CD4-positive, alpha-beta memory T cell (primary cell): ENCODE measurements around the gene NSMF. TPM values are rescaled to one million over a fixed set of nuclear protein-coding genes. Genes with fewer than 3 reads are reported as not detected.

ENCODE experiments used
- CTCF ChIA-PET: fragments of 350-600 bp; sonication (Branson Sonifier 250); formaldehyde crosslinking; loops from one replicate; lab custom pipeline; 2021; ENCODE audit warnings: inconsistent platforms; ENCODE audit not compliant: partially characterized antibody; lab: Charles Lee
- POLR2A ChIA-PET: fragments of 350-600 bp; sonication (Branson Sonifier 250); formaldehyde crosslinking; loops from one replicate; lab custom pipeline; 2021; ENCODE audit not compliant: partially characterized antibody; lab: Charles Lee
- DNase-seq, 5 donors: peaks; one replicate each; pipeline versions ENCODE4 v3.0.0 to v3.0.0-alpha.2; 2020 to 2022; ENCODE audit warnings: mixed read lengths in 1 of 5
- H3K27ac ChIP-seq: one replicate; pipeline ENCODE4 v1.7.0; 2013; ENCODE audit warnings: low read depth, low read length
- H3K27me3 ChIP-seq: 2 replicates; pipeline ENCODE4 v1.7.0; 2013; ENCODE audit warnings: mild to moderate bottlenecking, low read length, moderate library complexity; ENCODE audit not compliant: insufficient read depth
- H3K36me3 ChIP-seq: 2 replicates; pipeline ENCODE4 v1.7.0; 2013; ENCODE audit warnings: mild to moderate bottlenecking, low read length, moderate library complexity; ENCODE audit not compliant: insufficient read depth
- H3K4me1 ChIP-seq: 2 replicates; pipeline ENCODE4 v1.7.0; 2013; ENCODE audit warnings: mild to moderate bottlenecking, low read length, moderate library complexity; ENCODE audit not compliant: insufficient read depth
- H3K4me3 ChIP-seq, 2 donors: one replicate each; pipeline ENCODE4 v1.7.0; 2013; ENCODE audit warnings: low read length in 2 of 2, mild to moderate bottlenecking in 1 of 2
- H3K9me3 ChIP-seq, 2 donors: one replicate each; pipeline ENCODE4 v1.7.0; 2013; ENCODE audit warnings: low read length in 2 of 2, control low read depth in 1 of 2; ENCODE audit not compliant: control insufficient read depth in 1 of 2
- H3K27ac Mint-ChIP-seq, 7 donors: one replicate each; pipeline ENCODE4 v1.8.0; 2020 to 2021; ENCODE audit warnings: mixed read lengths in 7 of 7, mild to moderate bottlenecking in 6 of 7, inconsistent platforms in 3 of 7, moderate library complexity in 3 of 7
- H3K27me3 Mint-ChIP-seq, 2 donors: one replicate each; pipeline ENCODE4 v1.8.0; 2020 to 2021; ENCODE audit warnings: mixed read lengths in 2 of 2
- H3K36me3 Mint-ChIP-seq, 2 donors: one replicate each; pipeline ENCODE4 v1.8.0; 2020 to 2021; ENCODE audit warnings: mixed read lengths in 2 of 2, inconsistent platforms in 1 of 2, mild to moderate bottlenecking in 1 of 2
- H3K4me1 Mint-ChIP-seq, 4 donors: one replicate each; pipeline ENCODE4 v1.8.0; 2020 to 2021; ENCODE audit warnings: mixed read lengths in 4 of 4, mild to moderate bottlenecking in 1 of 4
- H3K4me3 Mint-ChIP-seq, 8 donors: one replicate each; pipeline ENCODE4 v1.8.0; 2020 to 2021; ENCODE audit warnings: mixed read lengths in 8 of 8, mild to moderate bottlenecking in 7 of 8, moderate library complexity in 6 of 8, inconsistent platforms in 3 of 8
- H3K9me3 Mint-ChIP-seq, 8 donors: one replicate each; pipeline ENCODE4 v1.8.0; 2020 to 2021; ENCODE audit warnings: mixed read lengths in 8 of 8, mild to moderate bottlenecking in 5 of 8, inconsistent platforms in 3 of 8, moderate library complexity in 1 of 8
- intact Hi-C: fragments of 100-400 bp; cut with micrococcal nuclease; formaldehyde crosslinking; loops from one replicate; pipeline ENCODE4 v1.15.1; 2023
- polyA plus RNA-seq, 2 donors: library from polyadenylated mRNA; unstranded; fragments of 300-500 nt; fragmentation: Illumina TruSeq; gene quantifications; one replicate each; pipeline ENCODE4 v1.2.3, GENCODE V29; 2021
- total RNA-seq, 2 experiments: library from RNA; stranded (reverse); gene quantifications; one replicate each; pipeline ENCODE4 v1.2.3, GENCODE V29; 2021

NSMF gene
- total and polyA plus RNA-seq, 4 experiments from 2014 or later = 3.8 to 20.9 (median 14.4) TPM

GRCh38 chr9:137416563-137417151, 42.5 kb downstream of the NSMF start:
- Histone ChIP-seq H3K27me3 (no peaks in the 10 kb centered on the region), H3K36me3 (no peaks in the 10 kb centered on the region), H3K27ac (no peak overlapping the region), H3K4me1 (peaks cover 11% of the 10 kb centered on the region), H3K4me3 (no peak overlapping the region), H3K9me3 (no peaks in the 10 kb centered on the region)
- ChIA-PET POLR2A (no interaction called here), CTCF (no interaction called here)
- peak in 1 of 5 donors; percentile 9 for DNase-seq
- Mint-ChIP-seq H3K4me1 (peaks cover 2 to 11% (median 5%) of the 10 kb centered on the region in 4 donors), H3K4me3 (peak overlapping the region in 2 of 8 donors; percentile 15 to 23), H3K27me3 (no peaks in the 10 kb centered on the region), H3K27ac (no peak overlapping the region), H3K9me3 (no peaks in the 10 kb centered on the region), H3K36me3 (no peaks in the 10 kb centered on the region)
- intact Hi-C loops = no loop called here

GRCh38 chr9:137416006-137416562, 43.0 kb downstream of the NSMF start:
- intact Hi-C loops = no loop called here
- Histone ChIP-seq H3K36me3 (no peaks in the 10 kb centered on the region), H3K27ac (no peak overlapping the region), H3K4me3 (no peak overlapping the region), H3K9me3 (no peaks in the 10 kb centered on the region), H3K4me1 (peaks cover 9% of the 10 kb centered on the region), H3K27me3 (no peaks in the 10 kb centered on the region)
- no peak overlapping the region for H3K4me3 Mint-ChIP-seq
- no peaks in the 10 kb centered on the region for H3K27me3 Mint-ChIP-seq
- CTCF ChIA-PET = no interaction called here
- no peak for DNase-seq
- no peaks in the 10 kb centered on the region for H3K9me3 Mint-ChIP-seq
- no peak overlapping the region for H3K27ac Mint-ChIP-seq
- H3K4me1 Mint-ChIP-seq = peaks cover 2 to 11% (median 4%) of the 10 kb centered on the region in 4 donors
- POLR2A ChIA-PET = no interaction called here
- H3K36me3 Mint-ChIP-seq = no peaks in the 10 kb centered on the region

GRCh38 chr9:137415451-137415850, 43.7 kb downstream of the NSMF start:
- Mint-ChIP-seq H3K36me3 (no peaks in the 10 kb centered on the region), H3K27me3 (no peaks in the 10 kb centered on the region), H3K9me3 (no peaks in the 10 kb centered on the region), H3K4me3 (peak overlapping the region in 1 of 8 donors; percentile 6), H3K27ac (peak overlapping the region in 1 of 7 donors; percentile 57), H3K4me1 (peaks cover 2 to 11% (median 4%) of the 10 kb centered on the region in 4 donors)
- DNase-seq = no peak
- H3K9me3 ChIP-seq = no peaks in the 10 kb centered on the region
- no peaks in the 10 kb centered on the region for H3K27me3 ChIP-seq
- peaks cover 13% of the 10 kb centered on the region for H3K4me1 ChIP-seq
- ChIA-PET CTCF (no interaction called here), POLR2A (no interaction called here)
- no peak overlapping the region for H3K4me3 ChIP-seq
- no peak overlapping the region for H3K27ac ChIP-seq
- H3K36me3 ChIP-seq = no peaks in the 10 kb centered on the region
- intact Hi-C loops = no loop called here

GRCh38 chr9:137412431-137412830, 46.7 kb downstream of the NSMF start:
- H3K4me3 Mint-ChIP-seq = no peak overlapping the region
- no peak for DNase-seq
- Histone ChIP-seq H3K9me3 (no peaks in the 10 kb centered on the region), H3K27me3 (no peaks in the 10 kb centered on the region), H3K4me1 (peaks cover 14% of the 10 kb centered on the region), H3K4me3 (no peak overlapping the region), H3K36me3 (no peaks in the 10 kb centered on the region), H3K27ac (no peak overlapping the region)
- H3K9me3 Mint-ChIP-seq = no peaks in the 10 kb centered on the region
- H3K27ac Mint-ChIP-seq = no peak overlapping the region
- intact Hi-C loops = no loop called here
- CTCF ChIA-PET = no interaction called here
- no peaks in the 10 kb centered on the region for H3K36me3 Mint-ChIP-seq
- POLR2A ChIA-PET = interaction anchor here (2.9 kb wide), 1 partner anchor 11 kb away, joined by 12 read pairs; the partner anchor contains the start of genes EXD3 and NOXA1
- peaks cover 2 to 11% (median 4%) of the 10 kb centered on the region in 4 donors for H3K4me1 Mint-ChIP-seq
- no peaks in the 10 kb centered on the region for H3K27me3 Mint-ChIP-seq

- H3K27ac ChIP-seq = no peak overlapping the region
- POLR2A ChIA-PET = interaction anchor here (0.8 to 2.9 kb wide), 2 partner anchors 11 to 64 kb away, joined by 3 to 12 read pairs; partner anchors contain the start of genes EXD3 and NOXA1
- H3K27me3 ChIP-seq = no peaks in the 10 kb centered on the region
- DNase-seq = peak in 1 of 5 donors; percentile 59
- H3K9me3 ChIP-seq = no peaks in the 10 kb centered on the region
- Mint-ChIP-seq H3K27ac (no peak overlapping the region), H3K4me3 (no peak overlapping the region), H3K27me3 (no peaks in the 10 kb centered on the region), H3K36me3 (no peaks in the 10 kb centered on the region), H3K4me1 (peaks cover 2 to 11% (median 4%) of the 10 kb centered on the region in 4 donors), H3K9me3 (no peaks in the 10 kb centered on the region)
- peaks cover 19% of the 10 kb centered on the region for H3K4me1 ChIP-seq
- CTCF ChIA-PET = no interaction called here
- no peaks in the 10 kb centered on the region for H3K36me3 ChIP-seq
- intact Hi-C loops = no loop called here
- no peak overlapping the region for H3K4me3 ChIP-seq
These were observed 47.3 kb downstream of the NSMF start for GRCh38 chr9:137411645-137412380.

- H3K27ac ChIP-seq = no peak overlapping the region
- H3K27me3 Mint-ChIP-seq = no peaks in the 10 kb centered on the region
- H3K27me3 ChIP-seq = no peaks in the 10 kb centered on the region
- no peak for DNase-seq
- peaks cover 19% of the 10 kb centered on the region for H3K4me1 ChIP-seq
- peaks cover 2 to 11% (median 4%) of the 10 kb centered on the region in 4 donors for H3K4me1 Mint-ChIP-seq
- POLR2A ChIA-PET = interaction anchor here (0.8 to 2.9 kb wide), 3 partner anchors 12 to 65 kb away, joined by 3 to 12 read pairs (median 3); partner anchors contain the start of genes EXD3 and NOXA1
- no peaks in the 10 kb centered on the region for H3K36me3 Mint-ChIP-seq
- CTCF ChIA-PET = no interaction called here
- no peaks in the 10 kb centered on the region for H3K9me3 ChIP-seq
- intact Hi-C loops = no loop called here
- H3K36me3 ChIP-seq = no peaks in the 10 kb centered on the region
- no peaks in the 10 kb centered on the region for H3K9me3 Mint-ChIP-seq
- no peak overlapping the region for H3K4me3 ChIP-seq
- no peak overlapping the region for H3K27ac Mint-ChIP-seq
- peak overlapping the region in 1 of 8 donors; percentile 48 for H3K4me3 Mint-ChIP-seq
These were observed 47.9 kb downstream of the NSMF start for GRCh38 chr9:137411260-137411644.

GRCh38 chr9:137410891-137411249, 48.3 kb downstream of the NSMF start:
- Histone ChIP-seq H3K36me3 (no peaks in the 10 kb centered on the region), H3K27ac (no peak overlapping the region), H3K4me1 (peaks cover 19% of the 10 kb centered on the region), H3K27me3 (no peaks in the 10 kb centered on the region), H3K4me3 (no peak overlapping the region), H3K9me3 (no peaks in the 10 kb centered on the region)
- ChIA-PET POLR2A (interaction anchor here (0.8 to 2.9 kb wide), 3 partner anchors 12 to 65 kb away, joined by 3 to 12 read pairs (median 3); partner anchors contain the start of genes EXD3 and NOXA1), CTCF (no interaction called here)
- H3K4me1 Mint-ChIP-seq = peaks cover 2 to 11% (median 5%) of the 10 kb centered on the region in 4 donors
- peak overlapping the region in 1 of 8 donors; percentile 48 for H3K4me3 Mint-ChIP-seq
- no peaks in the 10 kb centered on the region for H3K36me3 Mint-ChIP-seq
- H3K27ac Mint-ChIP-seq = no peak overlapping the region
- no peak for DNase-seq
- peaks cover 0 to 2% of the 10 kb centered on the region in 2 donors for H3K27me3 Mint-ChIP-seq
- intact Hi-C loops = no loop called here
- H3K9me3 Mint-ChIP-seq = no peaks in the 10 kb centered on the region
